ENCODE measurements around the gene ZKSCAN5. TPM values are rescaled to one million over a fixed set of nuclear protein-coding genes. Genes with fewer than 3 reads are reported as not detected.

Gene ZKSCAN5
- total and polyA plus RNA-seq, 8 donors = 0.58 to 11.4 (median 3.5) TPM

- intact Hi-C loops (cut with DNase I; ENCODE audit: low total_unique reads) = no loop called here
- peaks cover 10 to 30% (median 26%) of the 10 kb centered on the region in 4 donors for H3K9me3 ChIP-seq
- DNase-seq = no peak
These were observed 13.6 kb upstream of the ZKSCAN5 start for GRCh38 chr7:99490878-99491277.

GRCh38 chr7:99493823-99494222, 10.6 kb upstream of the ZKSCAN5 start:
- peaks cover 36 to 79% (median 77%) of the 10 kb centered on the region in 4 donors for H3K36me3 ChIP-seq

More at GRCh38 chr7:99490878-99491277, 13.6 kb upstream of the ZKSCAN5 start:
- no peak overlapping the region for H3K4me3 ChIP-seq
- 62 to 77% (median 74%) methylated on average over 3 of the region's 3 CpGs for WGBS, 5 donors
- no peak overlapping the region for H3K27ac ChIP-seq
- no peaks in the 10 kb centered on the region for H3K27me3 ChIP-seq
- H3K36me3 ChIP-seq = peaks cover 29 to 67% (median 60%) of the 10 kb centered on the region in 4 donors
- TF ChIP-seq EP300 (IDR thresholded peaks at IDR 0.05) = no peak
- TF ChIP-seq CTCF (IDR thresholded peaks at IDR 0.05) = no peak
- TF ChIP-seq POLR2A (IDR thresholded peaks at IDR 0.05) = no peak
- TF ChIP-seq POLR2AphosphoS5 (IDR thresholded peaks at IDR 0.05) = no peak
- H3K4me1 ChIP-seq = no peaks in the 10 kb centered on the region

GRCh38 chr7:99497766-99498545, 6.5 kb upstream of the ZKSCAN5 start:
- peaks cover 10 to 35% (median 23%) of the 10 kb centered on the region in 4 donors for H3K9me3 ChIP-seq
- peak overlapping the region; percentile 76 to 94 (median 87) for H3K4me3 ChIP-seq
- intact Hi-C loops (cut with DNase I; ENCODE audit: low total_unique reads) = no loop called here
- WGBS, 5 donors = 67 to 75% (median 71%) methylated on average over 6 of the region's 6 CpGs
- DNase-seq = no peak
- no peak for TF ChIP-seq CTCF (IDR thresholded peaks at IDR 0.05)
- TF ChIP-seq EP300 (IDR thresholded peaks at IDR 0.05) = no peak
- H3K36me3 ChIP-seq = peaks cover 28 to 57% (median 55%) of the 10 kb centered on the region in 4 donors
- H3K4me1 ChIP-seq = peaks cover 16 to 41% (median 32%) of the 10 kb centered on the region in 4 donors
- no peaks in the 10 kb centered on the region for H3K27me3 ChIP-seq
- H3K27ac ChIP-seq = peak overlapping the region in 1 of 5 donors; percentile 97

More at GRCh38 chr7:99493823-99494222, 10.6 kb upstream of the ZKSCAN5 start:
- WGBS, 5 donors = 96 to 99% (median 98%) methylated on average over 6 of the region's 6 CpGs
- no peak overlapping the region for H3K27ac ChIP-seq
- DNase-seq = no peak
- peaks cover 10 to 36% (median 26%) of the 10 kb centered on the region in 4 donors for H3K9me3 ChIP-seq
- intact Hi-C loops (cut with DNase I; ENCODE audit: low total_unique reads) = no loop called here
- peaks cover 8 to 28% (median 17%) of the 10 kb centered on the region in 4 donors for H3K4me1 ChIP-seq
- H3K4me3 ChIP-seq = no peak overlapping the region
- no peaks in the 10 kb centered on the region for H3K27me3 ChIP-seq
- no peak for TF ChIP-seq CTCF (IDR thresholded peaks at IDR 0.05)
- TF ChIP-seq POLR2AphosphoS5 (IDR thresholded peaks at IDR 0.05) = no peak
- TF ChIP-seq POLR2A (IDR thresholded peaks at IDR 0.05) = no peak
- TF ChIP-seq EP300 (IDR thresholded peaks at IDR 0.05) = no peak

GRCh38 chr7:99498546-99498944, 5.9 kb upstream of the ZKSCAN5 start:
- intact Hi-C loops (cut with DNase I; ENCODE audit: low total_unique reads) = no loop called here
- TF ChIP-seq POLR2A (IDR thresholded peaks at IDR 0.05) (no peak), CTCF (IDR thresholded peaks at IDR 0.05) (no peak), EP300 (IDR thresholded peaks at IDR 0.05) (no peak), POLR2AphosphoS5 (IDR thresholded peaks at IDR 0.05) (no peak)
- H3K4me1 ChIP-seq = peaks cover 16 to 41% (median 32%) of the 10 kb centered on the region in 4 donors
- H3K4me3 ChIP-seq = peak overlapping the region; percentile 76 to 94 (median 87)
- DNase-seq = no peak
- no peaks in the 10 kb centered on the region for H3K27me3 ChIP-seq
- H3K9me3 ChIP-seq = peaks cover 8 to 29% (median 17%) of the 10 kb centered on the region in 4 donors
- 43 to 74% (median 55%) methylated on average over 11 of the region's 11 CpGs for WGBS, 5 donors
- peak overlapping the region in 4 of 5 donors; percentile 96 to 98 (median 98) for H3K27ac ChIP-seq
- peaks cover 22 to 52% (median 49%) of the 10 kb centered on the region in 4 donors for H3K36me3 ChIP-seq
